HepG2 (cell line): Measurements from ENCODE around the gene ZDHHC16. TPM values are rescaled to one million over a fixed set of nuclear protein-coding genes. Genes with fewer than 3 reads are reported as not detected.
A peak's percentile ranks its signal among the peaks of the same experiment; 100 is the strongest.

Experiments
- AGO2 ChIP-seq: fragments of 200-400 bp; formaldehyde crosslinking; optimal IDR thresholded peaks from 2 replicates; pipeline ENCODE3; 2017; ENCODE audit warnings: mild to moderate bottlenecking, low read depth, low read length, moderate library complexity
- ASH2L ChIP-seq: fragments of 300-600, 200-600 bp; sonication (generic); IDR thresholded peaks from 2 replicates; pipeline ENCODE4 v1.7.0; 2017; ENCODE audit warnings: low read depth, mild to moderate bottlenecking, moderate library complexity, mixed read lengths, low read length; ENCODE audit not compliant: insufficient read length
- BORCS8-MEF2B ChIP-seq: sonication (generic); formaldehyde crosslinking; IDR thresholded peaks from 2 replicates; pipeline ENCODE4 v1.8.0; 2022; ENCODE audit warnings: mild to moderate bottlenecking, missing genetic modification reagents
- CAMTA2 ChIP-seq: sonication (generic); formaldehyde crosslinking; IDR thresholded peaks from 2 replicates; pipeline ENCODE4 v1.4.0; 2020; ENCODE audit warnings: mild to moderate bottlenecking, missing genetic modification reagents, borderline replicate concordance
- CBFB ChIP-seq: sonication (generic); formaldehyde crosslinking; IDR thresholded peaks from 2 replicates; pipeline ENCODE4 v1.4.0; 2020; ENCODE audit warnings: missing genetic modification reagents
- CEBPZ ChIP-seq: IDR thresholded peaks from 2 replicates; pipeline ENCODE4 v1.6.1; 2012; ENCODE audit warnings: low read length, improper control_type of control experiment
- ETS1 ChIP-seq: sonication (generic); formaldehyde crosslinking; IDR thresholded peaks from 2 replicates; pipeline ENCODE4 v1.4.0; 2020; ENCODE audit warnings: missing genetic modification reagents
- GATAD2A ChIP-seq: IDR thresholded peaks from 2 replicates; pipeline ENCODE4 v1.6.1; 2016
- GFI1 ChIP-seq: sonication (generic); formaldehyde crosslinking; IDR thresholded peaks from 2 replicates; pipeline ENCODE4 v1.5.0; 2020; ENCODE audit warnings: missing genetic modification reagents, mild to moderate bottlenecking, borderline replicate concordance
- IRF1 ChIP-seq: sonication (generic); formaldehyde crosslinking; IDR thresholded peaks from 2 replicates; pipeline ENCODE4 v1.4.0; 2020; ENCODE audit warnings: low read depth, mild to moderate bottlenecking, missing genetic modification reagents
- ISX ChIP-seq: sonication (generic); formaldehyde crosslinking; conservative IDR thresholded peaks from 2 replicates; pipeline ENCODE4 v1.5.0; 2020; ENCODE audit warnings: missing genetic modification reagents
- MED1 ChIP-seq: sonication (generic); formaldehyde crosslinking; IDR thresholded peaks from 2 replicates; pipeline ENCODE4 v1.4.0; 2020; ENCODE audit warnings: missing genetic modification reagents
- POLR2AphosphoS2 ChIP-seq: IDR thresholded peaks from 2 replicates; pipeline ENCODE4 v1.6.1; 2011; ENCODE audit warnings: low read depth, low read length, improper control_type of control experiment
- POLR2AphosphoS5 ChIP-seq: IDR thresholded peaks from 2 replicates; pipeline ENCODE4 v1.6.1; 2012; ENCODE audit warnings: low read depth, low read length
- SMAD9 ChIP-seq: sonication (generic); formaldehyde crosslinking; IDR thresholded peaks from 2 replicates; pipeline ENCODE4 v1.5.1; 2020; ENCODE audit warnings: mild to moderate bottlenecking, missing genetic modification reagents
- SP2 ChIP-seq: sonication (generic); formaldehyde crosslinking; IDR thresholded peaks from 2 replicates; pipeline ENCODE4 v1.5.1; 2020; ENCODE audit warnings: mild to moderate bottlenecking, missing genetic modification reagents
- STAT5B ChIP-seq: sonication (generic); formaldehyde crosslinking; IDR thresholded peaks from 2 replicates; pipeline ENCODE4 v1.4.0; 2020; ENCODE audit warnings: missing genetic modification reagents
- TAF15 ChIP-seq: fragments of 200-400 bp; formaldehyde crosslinking; IDR thresholded peaks from one replicate; pipeline ENCODE4 v1.6.1; 2018; ENCODE audit warnings: mild to moderate bottlenecking, low read depth, low read length; ENCODE audit not compliant: poor library complexity, severe bottlenecking
- THYN1 ChIP-seq: sonication (generic); formaldehyde crosslinking; IDR thresholded peaks from 2 replicates; pipeline ENCODE4 v1.8.1; 2023; ENCODE audit warnings: low read depth, mild to moderate bottlenecking, moderate library complexity, missing genetic modification reagents, borderline replicate concordance
- ZBTB14 ChIP-seq: sonication (generic); formaldehyde crosslinking; IDR thresholded peaks from 2 replicates; pipeline ENCODE4 v1.4.0; 2020; ENCODE audit warnings: missing genetic modification reagents
- ZEB1 ChIP-seq: IDR thresholded peaks from 2 replicates; pipeline ENCODE4 v1.6.1; 2012; ENCODE audit warnings: mild to moderate bottlenecking, low read depth, inconsistent platforms; ENCODE audit not compliant: insufficient replicate concordance
- ZNF12 ChIP-seq: sonication (generic); formaldehyde crosslinking; IDR thresholded peaks from 2 replicates; pipeline ENCODE4 v1.5.0; 2020; ENCODE audit warnings: missing genetic modification reagents
- ZNF20 ChIP-seq: sonication (generic); formaldehyde crosslinking; IDR thresholded peaks from 2 replicates; pipeline ENCODE4 v1.4.0; 2020; ENCODE audit warnings: mild to moderate bottlenecking, moderate library complexity, missing genetic modification reagents
- ZNF34 ChIP-seq: sonication (generic); formaldehyde crosslinking; IDR thresholded peaks from 2 replicates; pipeline ENCODE4 v1.4.0; 2020; ENCODE audit warnings: mild to moderate bottlenecking, missing genetic modification reagents, borderline replicate concordance
- ZNF446 ChIP-seq: sonication (generic); formaldehyde crosslinking; IDR thresholded peaks from 2 replicates; pipeline ENCODE4 v1.5.0; 2020; ENCODE audit warnings: mild to moderate bottlenecking, missing genetic modification reagents
- polyA plus RNA-seq, 8 experiments: library from polyadenylated mRNA; depleted of rRNA in 3 of 8; stranded (reverse) in 7 of 8; unstranded in 1 of 8; fragments of >200 nt; fragmentation: Illumina TruSeq in 4 of 8; extraction: Trizol in 4 of 8; gene quantifications; 2 replicates each; pipeline versions ENCODE4 v1.2.1 to v1.2.3, GENCODE V29; 2011 to 2016; ENCODE audit warnings: low read depth in 4 of 8, missing spikeins in 1 of 8, mixed read lengths in 1 of 8; ENCODE audit not compliant: insufficient read depth in 1 of 8
- total RNA-seq, 5 experiments: library from RNA; depleted of rRNA; stranded (reverse); fragments of >200 nt; fragmentation: Illumina TruSeq; extraction: Trizol; gene quantifications; 2 replicates each; pipeline ENCODE4 v1.2.3, GENCODE V29; 2016; ENCODE audit warnings: low read depth in 1 of 5

ZDHHC16 gene
- total and polyA plus RNA-seq, 2 of the 13 experiments (the other 11 are each of a cell fraction or from before 2014, with no cell fraction given) = 40.8 to 41.8 TPM

- TF ChIP-seq CEBPZ = no peak
- no peak for TF ChIP-seq ZBTB14
- TF ChIP-seq ZEB1 = no peak
- TF ChIP-seq ZNF446 (CRISPR knock-in tag) = peak; percentile 76; the same call in 1 of the 2 replicates
- peak; percentile 75 for TF ChIP-seq MED1 (CRISPR knock-in tag)
- TF ChIP-seq SMAD9 (CRISPR knock-in tag) = no peak
- TF ChIP-seq GATAD2A (CRISPR knock-in tag) = peak; percentile 32; the same call in 1 of the 2 replicates
- no peak for TF ChIP-seq ISX (CRISPR knock-in tag)
- TF ChIP-seq ZNF34 = no peak
- TF ChIP-seq ZNF20 (CRISPR knock-in tag) = no peak
- no peak for TF ChIP-seq POLR2AphosphoS2
- no peak for TF ChIP-seq ETS1
- TF ChIP-seq CAMTA2 (CRISPR knock-in tag) = no peak
- no peak for TF ChIP-seq TAF15
- no peak for TF ChIP-seq ZNF12 (CRISPR knock-in tag)
- TF ChIP-seq AGO2 = no peak
- TF ChIP-seq SP2 (CRISPR knock-in tag) = no peak
- no peak for TF ChIP-seq IRF1 (CRISPR knock-in tag)
- peak; percentile 61 for TF ChIP-seq POLR2AphosphoS5
- TF ChIP-seq THYN1 (CRISPR knock-in tag) = no peak
- TF ChIP-seq ASH2L = peak; percentile 59
- no peak for TF ChIP-seq CBFB
- TF ChIP-seq BORCS8-MEF2B (CRISPR knock-in tag) = 0 out of 2 replicates have a peak, but pooled peaks have one; percentile 50
- TF ChIP-seq STAT5B (CRISPR knock-in tag) = no peak
- no peak for TF ChIP-seq GFI1 (CRISPR knock-in tag)
Measured at GRCh38 chr10:97425964-97426775, 19.8 kb upstream of the ZDHHC16 start, which contains the start of gene PGAM1 (continued).
